Fibroblast of villous mesenchyme (primary cell): Measurements from ENCODE around the gene IRF4. TPM values are rescaled to one million over a fixed set of nuclear protein-coding genes. Genes with fewer than 3 reads are reported as not detected.

ENCODE experiments used
- DNase-seq: peaks from one replicate; pipeline ENCODE4 v3.0.0-alpha.2; 2010; ENCODE audit warnings: low read depth
- H3K4me3 ChIP-seq: 2 replicates; pipeline ENCODE4 v1.5.1; 2011; ENCODE audit warnings: low read depth, mild to moderate bottlenecking, low read length
- total RNA-seq: library from RNA; depleted of rRNA; stranded (reverse); fragments of >200 nt; gene quantifications from 2 replicates; pipeline ENCODE4 v1.2.3, GENCODE V29; 2012
- TF ChIP-seq, protein P1 (sequence below): IDR thresholded peaks from 2 replicates; pipeline ENCODE4 v1.5.1; 2012; ENCODE audit warnings: low read depth, mild to moderate bottlenecking, low read length; ENCODE audit not compliant: insufficient read depth

IRF4 gene
- total RNA-seq, 1 donor: under 0.01 TPM

DNA sequence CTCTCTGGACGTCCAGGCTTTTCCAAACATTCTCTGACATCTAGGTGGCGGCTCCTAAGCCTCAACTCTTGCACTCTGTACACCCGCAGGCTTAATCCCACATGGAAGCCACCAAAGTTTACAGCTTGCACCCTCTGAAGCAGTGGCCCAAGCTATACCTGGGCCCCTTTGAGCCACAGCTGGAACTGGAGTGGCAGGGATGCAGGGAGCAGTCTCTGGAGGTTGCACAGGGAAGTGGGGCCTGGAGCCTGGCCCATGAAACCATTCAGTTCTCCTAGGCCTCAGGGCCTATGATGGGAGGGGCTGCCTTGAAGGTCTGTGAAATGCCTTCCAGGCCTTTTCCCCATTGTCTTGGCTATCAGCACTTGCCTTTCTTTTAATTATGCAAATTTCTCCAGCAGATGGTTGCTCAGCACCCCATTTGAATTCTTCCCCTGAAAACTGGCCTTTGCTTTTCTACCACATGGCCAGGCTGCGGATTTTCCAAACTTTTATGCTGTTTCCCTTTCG lies 64.9 kb downstream of the IRF4 start:
- no peak for DNase-seq
- H3K4me3 ChIP-seq: no peak overlapping the region
- TF ChIP-seq, protein P1, sequence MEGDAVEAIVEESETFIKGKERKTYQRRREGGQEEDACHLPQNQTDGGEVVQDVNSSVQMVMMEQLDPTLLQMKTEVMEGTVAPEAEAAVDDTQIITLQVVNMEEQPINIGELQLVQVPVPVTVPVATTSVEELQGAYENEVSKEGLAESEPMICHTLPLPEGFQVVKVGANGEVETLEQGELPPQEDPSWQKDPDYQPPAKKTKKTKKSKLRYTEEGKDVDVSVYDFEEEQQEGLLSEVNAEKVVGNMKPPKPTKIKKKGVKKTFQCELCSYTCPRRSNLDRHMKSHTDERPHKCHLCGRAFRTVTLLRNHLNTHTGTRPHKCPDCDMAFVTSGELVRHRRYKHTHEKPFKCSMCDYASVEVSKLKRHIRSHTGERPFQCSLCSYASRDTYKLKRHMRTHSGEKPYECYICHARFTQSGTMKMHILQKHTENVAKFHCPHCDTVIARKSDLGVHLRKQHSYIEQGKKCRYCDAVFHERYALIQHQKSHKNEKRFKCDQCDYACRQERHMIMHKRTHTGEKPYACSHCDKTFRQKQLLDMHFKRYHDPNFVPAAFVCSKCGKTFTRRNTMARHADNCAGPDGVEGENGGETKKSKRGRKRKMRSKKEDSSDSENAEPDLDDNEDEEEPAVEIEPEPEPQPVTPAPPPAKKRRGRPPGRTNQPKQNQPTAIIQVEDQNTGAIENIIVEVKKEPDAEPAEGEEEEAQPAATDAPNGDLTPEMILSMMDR: no peak

DNA sequence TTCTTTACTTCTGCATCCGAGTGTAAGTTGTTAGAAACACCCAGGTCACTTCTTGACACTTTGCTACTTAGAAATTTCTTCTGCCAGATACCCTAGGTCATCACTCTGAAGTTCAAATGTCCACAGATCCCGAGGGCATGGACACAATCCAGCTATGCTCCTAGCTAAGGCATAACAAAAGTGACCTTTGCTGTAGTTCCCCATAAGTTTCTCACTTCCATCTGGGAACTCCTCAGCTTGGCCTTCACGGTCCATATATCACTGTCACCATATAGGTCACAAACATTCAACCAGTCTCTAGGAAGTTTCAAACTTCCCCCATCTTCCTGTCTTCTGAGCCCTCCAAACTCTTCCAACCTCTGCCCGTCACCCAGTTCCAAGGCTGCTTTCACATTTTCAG lies 65.3 kb downstream of the IRF4 start:
- DNase-seq: no peak
- TF ChIP-seq, protein P1: no peak
- H3K4me3 ChIP-seq: no peak overlapping the region

Other genes with a start within 250 kb of the IRF4 start
- gene DUSP22, start 99.3 kb upstream of the IRF4 start, total RNA-seq: 14.2 and 14.7 TPM in 2 replicates